ENCODE data around the gene BEX4. TPM values are rescaled to one million over a fixed set of nuclear protein-coding genes. Genes with fewer than 3 reads are reported as not detected.
"Not testable (repeated sequence)": the region's sequence is repeated elsewhere in the genome, so short reads cannot be mapped to it uniquely, and the experiment has no call there.

BEX4 gene
- total RNA-seq (11.1 and 20.3 TPM in 2 replicates), polyA plus RNA-seq (12.4 and 15.5 TPM in 2 replicates), polyA minus RNA-seq (ENCODE audit: low replicate concordance) (0.48 and 0.71 TPM in 2 replicates)
- 10.3 and 15.2 TPM in 2 replicates for polyA plus RNA-seq (2012)

GRCh38 chrX:103214870-103215424 lies at the start of gene BEX4:
Gene BEX4, plus strand, starts transcription at chrX:103215108. Its CDS starts 1,046 bp downstream, at chrX:103216154.
- Histone ChIP-seq H4K20me1 (ENCODE audit: control insufficient read depth, extremely low read depth, insufficient read depth, low read length) (no peaks in the 10 kb centered on the region), H3K4me2 (ENCODE audit: extremely low read depth, insufficient read depth, low read length) (peak within 1 kb of the TSS; percentile 59), H3K36me3 (ENCODE audit: control insufficient read depth, insufficient read depth, low read length) (no peaks in the 10 kb centered on the region), H3K4me1 (ENCODE audit: control insufficient read depth, extremely low read depth, insufficient read depth, low read length) (no peaks in the 10 kb centered on the region), H3K4me3 (replicated peaks in 1 of 4; ENCODE audit: control extremely low read depth in 1 of 4, insufficient read depth in 1 of 4, low read depth in 3 of 4, low read length in 4 of 4) (peak within 1 kb of the TSS; percentile 44 to 65 (median 52)), H2AFZ (ENCODE audit: low read length) (peak within 1 kb of the TSS; percentile 70), H3K79me2 (ENCODE audit: control insufficient read depth, insufficient read depth, low read length) (no peaks in the 10 kb centered on the region), H3K9ac (ENCODE audit: insufficient read depth, low read length) (peak within 1 kb of the TSS; percentile 53), H3K27me3 (ENCODE audit: control insufficient read depth, insufficient read depth, low read length) (no peaks in the 10 kb centered on the region), H3K27ac (ENCODE audit: insufficient read depth, low read length) (peak within 1 kb of the TSS; percentile 27), H3K9me3 (ENCODE audit: control insufficient read depth, insufficient read depth, low read depth, low read length) (no peaks in the 10 kb centered on the region)
- TF ChIP-seq CTCF (conservative IDR thresholded peaks at IDR 0.05 in 1 of 2, IDR thresholded peaks at IDR 0.05 in 1 of 2; ENCODE audit: low read depth in 1 of 2, low read length in 2 of 2) (no peak), EZH2 (IDR thresholded peaks at IDR 0.05; ENCODE audit: low read length, missing control alignments) (no peak)
- DNase-seq (ENCODE audit: low read depth in 2 of 2) = peak; percentile 57 to 65

- no peaks in the 10 kb centered on the region for H3K4me1 ChIP-seq (ENCODE audit: control insufficient read depth, extremely low read depth, insufficient read depth, low read length)
- DNase-seq (ENCODE audit: low read depth in 2 of 2) = peak in 1 of 2 donors; percentile 21
- H3K4me3 ChIP-seq (replicated peaks in 1 of 4; ENCODE audit: control extremely low read depth in 1 of 4, insufficient read depth in 1 of 4, low read depth in 3 of 4, low read length in 4 of 4) = no peak overlapping the region
- H3K79me2 ChIP-seq (ENCODE audit: control insufficient read depth, insufficient read depth, low read length) = no peaks in the 10 kb centered on the region
- no peaks in the 10 kb centered on the region for H3K9me3 ChIP-seq (ENCODE audit: control insufficient read depth, insufficient read depth, low read depth, low read length)
- no peaks in the 10 kb centered on the region for H3K27me3 ChIP-seq (ENCODE audit: control insufficient read depth, insufficient read depth, low read length)
- H4K20me1 ChIP-seq (ENCODE audit: control insufficient read depth, extremely low read depth, insufficient read depth, low read length) = no peaks in the 10 kb centered on the region
- H3K27ac ChIP-seq (ENCODE audit: insufficient read depth, low read length) = no peak overlapping the region
- no peak overlapping the region for H2AFZ ChIP-seq (ENCODE audit: low read length)
- H3K4me2 ChIP-seq (ENCODE audit: extremely low read depth, insufficient read depth, low read length) = no peak overlapping the region
- no peak for TF ChIP-seq CTCF (conservative IDR thresholded peaks at IDR 0.05 in 1 of 2, IDR thresholded peaks at IDR 0.05 in 1 of 2; ENCODE audit: low read depth in 1 of 2, low read length in 2 of 2)
- TF ChIP-seq EZH2 (IDR thresholded peaks at IDR 0.05; ENCODE audit: low read length, missing control alignments) = no peak
- no peaks in the 10 kb centered on the region for H3K36me3 ChIP-seq (ENCODE audit: control insufficient read depth, insufficient read depth, low read length)
- no peak overlapping the region for H3K9ac ChIP-seq (ENCODE audit: insufficient read depth, low read length)
Measured at GRCh38 chrX:103170216-103170615, 44.7 kb upstream of the BEX4 start.

- no peak for DNase-seq (ENCODE audit: low read depth in 2 of 2)
- H3K9me3 ChIP-seq (ENCODE audit: control insufficient read depth, insufficient read depth, low read depth, low read length) = no peaks in the 10 kb centered on the region
- no peak overlapping the region for H3K27ac ChIP-seq (ENCODE audit: insufficient read depth, low read length)
- no peaks in the 10 kb centered on the region for H3K27me3 ChIP-seq (ENCODE audit: control insufficient read depth, insufficient read depth, low read length)
- no peak overlapping the region for H3K9ac ChIP-seq (ENCODE audit: insufficient read depth, low read length)
- no peak overlapping the region for H3K4me2 ChIP-seq (ENCODE audit: extremely low read depth, insufficient read depth, low read length)
- H3K4me3 ChIP-seq (replicated peaks in 1 of 4; ENCODE audit: control extremely low read depth in 1 of 4, insufficient read depth in 1 of 4, low read depth in 3 of 4, low read length in 4 of 4) = no peak overlapping the region
- H4K20me1 ChIP-seq (ENCODE audit: control insufficient read depth, extremely low read depth, insufficient read depth, low read length) = no peaks in the 10 kb centered on the region
- no peak for TF ChIP-seq EZH2 (IDR thresholded peaks at IDR 0.05; ENCODE audit: low read length, missing control alignments)
- no peak for TF ChIP-seq CTCF (conservative IDR thresholded peaks at IDR 0.05 in 1 of 2, IDR thresholded peaks at IDR 0.05 in 1 of 2; ENCODE audit: low read depth in 1 of 2, low read length in 2 of 2)
- H3K36me3 ChIP-seq (ENCODE audit: control insufficient read depth, insufficient read depth, low read length) = no peaks in the 10 kb centered on the region
- H3K79me2 ChIP-seq (ENCODE audit: control insufficient read depth, insufficient read depth, low read length) = no peaks in the 10 kb centered on the region
- no peaks in the 10 kb centered on the region for H3K4me1 ChIP-seq (ENCODE audit: control insufficient read depth, extremely low read depth, insufficient read depth, low read length)
- H2AFZ ChIP-seq (ENCODE audit: low read length) = no peak overlapping the region
Measured at GRCh38 chrX:103171353-103171752, 43.6 kb upstream of the BEX4 start.

GRCh38 chrX:103175256-103175655 lies 39.7 kb upstream of the BEX4 start:
- H3K79me2 ChIP-seq (ENCODE audit: control insufficient read depth, insufficient read depth, low read length); H3K27me3 ChIP-seq (ENCODE audit: control insufficient read depth, insufficient read depth, low read length); H3K36me3 ChIP-seq (ENCODE audit: control insufficient read depth, insufficient read depth, low read length); H3K4me1 ChIP-seq (ENCODE audit: control insufficient read depth, extremely low read depth, insufficient read depth, low read length); H2AFZ ChIP-seq (ENCODE audit: low read length); H4K20me1 ChIP-seq (ENCODE audit: control insufficient read depth, extremely low read depth, insufficient read depth, low read length); H3K4me2 ChIP-seq (ENCODE audit: extremely low read depth, insufficient read depth, low read length); H3K9me3 ChIP-seq (ENCODE audit: control insufficient read depth, insufficient read depth, low read depth, low read length); H3K4me3 ChIP-seq (replicated peaks in 1 of 4; ENCODE audit: control extremely low read depth in 1 of 4, insufficient read depth in 1 of 4, low read depth in 3 of 4, low read length in 4 of 4); H3K27ac ChIP-seq (ENCODE audit: insufficient read depth, low read length); DNase-seq (ENCODE audit: low read depth in 2 of 2); H3K9ac ChIP-seq (ENCODE audit: insufficient read depth, low read length): not testable (repeated sequence)
